OCI-LY1 (cell line): Measurements from ENCODE around the gene CSK.

ENCODE experiments used
- H2AFZ ChIP-seq: fragments of 200-600 bp; sonication (generic), shearing (Covaris generic); 2 replicates; pipeline ENCODE4 v1.6.0; 2014; ENCODE audit warnings: antibody characterized with exemption, mild to moderate bottlenecking, low read length
- H3F3A ChIP-seq: fragments of 200-600 bp; sonication (generic), shearing (Covaris generic); 2 replicates; pipeline ENCODE4 v1.6.0; 2014; ENCODE audit warnings: mild to moderate bottlenecking, antibody characterized with exemption, low read length, moderate library complexity; ENCODE audit not compliant: insufficient read depth
- H3K27ac ChIP-seq: fragments of 200-600 bp; sonication (generic); 2 replicates; pipeline ENCODE4 v1.5.1; 2014; ENCODE audit warnings: low read length, mixed run types, mild to moderate bottlenecking, low read depth; ENCODE audit not compliant: poor library complexity, severe bottlenecking
- H3K27me3 ChIP-seq: fragments of 200-600 bp; sonication (generic); 2 replicates; pipeline ENCODE4 v1.6.0; 2014; ENCODE audit warnings: antibody characterized with exemption, mild to moderate bottlenecking, low read length, moderate library complexity; ENCODE audit not compliant: insufficient read depth
- H3K36me3 ChIP-seq: fragments of 200-600 bp; sonication (generic); 2 replicates; pipeline ENCODE4 v1.6.1; 2014; ENCODE audit warnings: mild to moderate bottlenecking, antibody characterized with exemption, low read length, moderate library complexity, mixed read lengths; ENCODE audit not compliant: insufficient read depth
- H3K4me1 ChIP-seq: fragments of 200-600 bp; sonication (generic); 2 replicates; pipeline ENCODE4 v1.5.1; 2014; ENCODE audit warnings: mild to moderate bottlenecking, low read length, moderate library complexity; ENCODE audit not compliant: insufficient read depth, severe bottlenecking
- H3K4me2 ChIP-seq: fragments of 200-600 bp; sonication (generic), shearing (Covaris generic); 2 replicates; pipeline ENCODE4 v1.6.1; 2014; ENCODE audit warnings: low read length
- H3K4me3 ChIP-seq: fragments of 200-600 bp; sonication (generic); 2 replicates; pipeline ENCODE4 v1.5.1; 2014; ENCODE audit warnings: low read length, low read depth, mild to moderate bottlenecking, mixed read lengths; ENCODE audit not compliant: poor library complexity, severe bottlenecking
- H3K79me2 ChIP-seq: fragments of 200-600 bp; shearing (Covaris generic); 2 replicates; pipeline ENCODE4 v1.6.1; 2016; ENCODE audit warnings: mixed run types, low read length, mixed read lengths; ENCODE audit not compliant: insufficient read depth
- H3K9ac ChIP-seq: fragments of 200-600 bp; sonication (generic), shearing (Covaris generic); 2 replicates; pipeline ENCODE4 v1.6.1; 2014; ENCODE audit warnings: mild to moderate bottlenecking, low read length, mixed read lengths
- H3K9me2 ChIP-seq: fragments of 200-600 bp; sonication (generic), shearing (Covaris generic); 2 replicates; pipeline ENCODE4 v1.6.1; 2014; ENCODE audit warnings: low read depth, mild to moderate bottlenecking, low read length, mixed read lengths
- H3K9me3 ChIP-seq: fragments of 200-600 bp; shearing (Covaris generic); 2 replicates; pipeline ENCODE4 v1.6.1; 2014; ENCODE audit warnings: low read length, mixed read lengths
- H4K20me1 ChIP-seq: fragments of 200-600 bp; sonication (generic), shearing (Covaris generic); 2 replicates; pipeline ENCODE4 v1.6.0; 2016; ENCODE audit warnings: mild to moderate bottlenecking, low read length; ENCODE audit not compliant: insufficient read depth
- CTCF ChIP-seq: fragments of 200-600 bp; sonication (generic), shearing (Covaris generic); IDR thresholded peaks from 2 replicates; pipeline ENCODE4 v1.5.1; 2017; ENCODE audit warnings: mild to moderate bottlenecking, antibody characterized with exemption, low read length, moderate library complexity, mixed read lengths
- EZH2 ChIP-seq: fragments of 200-600 bp; sonication (generic), shearing (Covaris generic); IDR thresholded peaks from 2 replicates; pipeline ENCODE4 v1.8.0; 2017; ENCODE audit warnings: borderline replicate concordance, mixed run types, mild to moderate bottlenecking, antibody characterized with exemption, low read length, moderate library complexity, mixed read lengths

CSK gene

GRCh38 chr15:74845208-74845568 lies 63.3 kb downstream of the CSK start:
- Histone ChIP-seq H3K27me3 (no peaks in the 10 kb centered on the region), H3K9me3 (no peaks in the 10 kb centered on the region), H3K27ac (peak overlapping the region; percentile 67), H3K4me2 (no peak overlapping the region), H3K36me3 (peaks cover 38% of the 10 kb centered on the region), H3F3A (no peaks in the 10 kb centered on the region), H3K9me2 (no peaks in the 10 kb centered on the region), H2AFZ (no peak overlapping the region), H4K20me1 (no peaks in the 10 kb centered on the region), H3K4me1 (peaks cover 47% of the 10 kb centered on the region), H3K4me3 (no peak overlapping the region), H3K9ac (no peak overlapping the region; the same call in 1 of the 2 replicates), H3K79me2 (no peaks in the 10 kb centered on the region)
- TF ChIP-seq CTCF = no peak
- no peak for TF ChIP-seq EZH2

GRCh38 chr15:74845581-74845980 lies 63.7 kb downstream of the CSK start:
- Histone ChIP-seq H3K4me1 (peaks cover 43% of the 10 kb centered on the region), H3F3A (no peaks in the 10 kb centered on the region), H3K4me3 (no peak overlapping the region), H3K36me3 (peaks cover 38% of the 10 kb centered on the region), H3K9me3 (no peaks in the 10 kb centered on the region), H4K20me1 (no peaks in the 10 kb centered on the region), H3K9ac (no peak overlapping the region), H3K4me2 (no peak overlapping the region), H3K27ac (peak overlapping the region; percentile 67), H3K27me3 (no peaks in the 10 kb centered on the region), H3K9me2 (no peaks in the 10 kb centered on the region), H2AFZ (no peak overlapping the region), H3K79me2 (no peaks in the 10 kb centered on the region)
- TF ChIP-seq CTCF (no peak), EZH2 (no peak)

- TF ChIP-seq CTCF (no peak), EZH2 (no peak)
- Histone ChIP-seq H3K4me2 (no peak overlapping the region), H3K9ac (no peak overlapping the region), H3K4me1 (peaks cover 26% of the 10 kb centered on the region), H3K36me3 (peaks cover 48% of the 10 kb centered on the region), H3K27ac (no peak overlapping the region), H3K27me3 (no peaks in the 10 kb centered on the region), H3K9me3 (no peaks in the 10 kb centered on the region), H3K79me2 (no peaks in the 10 kb centered on the region), H3F3A (no peaks in the 10 kb centered on the region), H3K4me3 (no peak overlapping the region), H4K20me1 (no peaks in the 10 kb centered on the region), H3K9me2 (no peaks in the 10 kb centered on the region), H2AFZ (no peak overlapping the region)
Measured at GRCh38 chr15:74847432-74847831, 65.6 kb downstream of the CSK start.
